ENCODE results near the gene ARSK.

ARSK gene

DNA sequence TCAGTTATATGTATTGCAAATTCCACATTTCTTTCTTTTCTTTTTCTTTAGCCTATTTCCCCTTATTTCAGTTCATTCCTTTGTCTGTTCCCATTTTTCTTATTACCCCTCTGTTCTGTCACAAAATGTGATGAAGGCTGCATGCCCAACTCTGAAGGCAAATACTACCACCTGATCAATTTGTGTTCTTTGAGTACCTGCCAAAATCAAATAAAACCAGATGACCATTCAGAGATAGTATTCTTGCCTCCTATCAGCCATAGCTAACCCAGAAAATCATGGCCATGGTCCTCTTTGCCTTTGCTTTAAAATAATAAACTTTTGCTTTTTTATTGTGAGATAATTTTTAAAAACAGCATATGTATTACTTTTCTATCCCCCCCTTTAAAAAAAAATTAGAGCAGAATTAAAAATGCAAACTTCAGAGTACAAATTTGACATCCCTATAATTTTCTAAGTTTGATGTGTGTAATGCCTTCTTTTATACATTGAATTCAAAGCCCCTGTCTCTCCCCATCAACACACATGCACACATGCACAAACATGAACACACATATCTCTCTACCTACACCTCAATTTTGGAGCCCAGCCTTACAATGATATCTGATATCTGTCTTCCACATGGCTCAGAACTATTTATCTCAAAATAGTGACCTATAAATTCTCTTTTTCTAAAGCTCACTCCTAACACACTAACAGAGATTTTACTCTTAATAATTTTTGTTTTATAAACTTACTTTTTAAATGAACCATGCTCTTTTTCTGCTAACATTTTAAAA, 95.1 kb downstream of the ARSK start:
- DNase-seq: no peak

DNA sequence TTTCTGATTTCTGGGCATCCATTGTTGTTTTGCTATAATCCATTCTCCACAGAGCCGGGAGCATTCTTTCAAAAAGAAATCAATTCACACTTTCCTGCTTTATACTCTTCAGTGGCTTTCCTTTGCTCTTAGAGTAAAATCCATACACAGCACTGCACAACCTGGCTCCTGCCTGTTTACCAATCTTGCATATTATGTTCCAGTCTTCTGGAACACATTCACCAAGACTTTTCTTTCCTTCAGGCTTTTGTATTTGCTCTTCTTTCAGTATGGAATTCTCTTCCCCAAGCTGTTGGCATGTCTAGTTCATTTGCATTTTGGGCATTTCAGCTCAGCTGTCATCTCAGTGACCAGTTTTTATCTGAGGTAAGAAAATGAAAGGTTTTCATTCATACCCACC, 97.9 kb downstream of the ARSK start:
- no peak for DNase-seq

DNA sequence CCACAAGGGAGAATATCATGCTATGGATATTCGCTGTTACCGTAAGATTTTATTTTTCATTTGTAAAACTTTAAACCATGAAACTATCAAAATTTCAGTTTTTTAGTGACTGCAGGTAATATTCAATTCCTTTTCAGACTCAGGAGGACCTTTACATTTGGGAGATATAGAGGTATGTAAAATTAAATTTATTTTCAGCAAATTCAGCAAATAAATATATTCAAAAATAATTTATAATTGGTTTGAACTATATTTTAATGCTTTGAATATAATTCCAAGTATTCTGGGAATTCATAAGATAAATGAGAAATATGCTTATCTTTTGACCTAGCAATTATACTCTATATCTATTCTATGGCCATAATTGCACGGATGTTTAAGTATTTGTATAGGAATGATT, 99.3 kb downstream of the ARSK start:
- DNase-seq: no peak
